Esophagus squamous epithelium (tissue), 5 donors: ENCODE measurements around the gene PRR15L. TPM values are rescaled to one million over a fixed set of nuclear protein-coding genes. Genes with fewer than 3 reads are reported as not detected.
"Not testable (repeated sequence)": the region's sequence is repeated elsewhere in the genome, so short reads cannot be mapped to it uniquely, and the experiment has no call there.

ENCODE experiments used
- DNase-seq: peaks from one replicate; lab custom pipeline; 2025; lab: John Stamatoyannopoulos, UW
- H3K27ac ChIP-seq, 4 donors: fragments of 200-600 bp; sonication (generic); one replicate each; pipeline ENCODE4 v1.5.1; 2016 to 2019; ENCODE audit warnings: mild to moderate bottlenecking in 1 of 4
- H3K27me3 ChIP-seq, 4 donors: fragments of 200-600 bp; sonication (generic); 1 replicate in 3 of 4; 2 replicates in 1 of 4; pipeline versions ENCODE4 v1.5.1 to v1.6.0; 2017 to 2021; ENCODE audit warnings: antibody characterized with exemption in 1 of 4
- H3K36me3 ChIP-seq, 3 donors: fragments of 200-600 bp; sonication (generic); one replicate each; pipeline ENCODE4 v1.5.1; 2016 to 2019
- H3K4me1 ChIP-seq, 3 donors: fragments of 200-600 bp; sonication (generic); one replicate each; pipeline ENCODE4 v1.5.1; 2017 to 2019
- H3K4me3 ChIP-seq, 4 donors: fragments of 200-600 bp; sonication (generic); 1 replicate in 3 of 4; 2 replicates in 1 of 4; pipeline ENCODE4 v1.5.1; 2016 to 2019; ENCODE audit warnings: mild to moderate bottlenecking in 2 of 4, moderate library complexity in 1 of 4
- H3K9me3 ChIP-seq, 3 donors: fragments of 200-600 bp; sonication (generic); one replicate each; pipeline ENCODE4 v1.5.1; 2016 to 2019
- POLR2A ChIP-seq, 4 donors: fragments of 450-650 bp; IDR thresholded peaks; one replicate each; pipeline ENCODE4 v1.6.1; 2017; ENCODE audit warnings: antibody characterized with exemption in 4 of 4, mild to moderate bottlenecking in 4 of 4, moderate library complexity in 3 of 4
- WGBS, 2 donors: methylation state at CpG; one replicate each; pipeline ENCODE4 v1.1.5; 2018; 5-methylcytosine and 5-hydroxymethylcytosine counted together
- intact Hi-C: fragments of 100-400 bp; cut with DNase I; formaldehyde crosslinking; loops from one replicate; pipeline ENCODE4 v1.15.0; 2022
- total RNA-seq, 4 donors: library from RNA; depleted of rRNA; stranded (reverse); fragments of >200 nt; gene quantifications; one replicate each; pipeline ENCODE4 v1.1.0, GENCODE V29; 2016
- TF ChIP-seq, protein P1 (sequence below), 6 experiments: fragments of 450-650 bp in 4 of 6; fragments of 200-600 bp in 2 of 6; sonication (generic) in 2 of 6; IDR thresholded peaks; one replicate each; pipeline ENCODE4 v1.5.1; 2016 to 2019; ENCODE audit warnings: antibody characterized with exemption in 6 of 6, mild to moderate bottlenecking in 4 of 6, moderate library complexity in 4 of 6
- donor health status: DM: yes; HTN: yes; CAD: no.

PRR15L gene
- total RNA-seq, 4 donors from 2014 or later: 3.3 to 12.5 (median 7.1) TPM

DNA sequence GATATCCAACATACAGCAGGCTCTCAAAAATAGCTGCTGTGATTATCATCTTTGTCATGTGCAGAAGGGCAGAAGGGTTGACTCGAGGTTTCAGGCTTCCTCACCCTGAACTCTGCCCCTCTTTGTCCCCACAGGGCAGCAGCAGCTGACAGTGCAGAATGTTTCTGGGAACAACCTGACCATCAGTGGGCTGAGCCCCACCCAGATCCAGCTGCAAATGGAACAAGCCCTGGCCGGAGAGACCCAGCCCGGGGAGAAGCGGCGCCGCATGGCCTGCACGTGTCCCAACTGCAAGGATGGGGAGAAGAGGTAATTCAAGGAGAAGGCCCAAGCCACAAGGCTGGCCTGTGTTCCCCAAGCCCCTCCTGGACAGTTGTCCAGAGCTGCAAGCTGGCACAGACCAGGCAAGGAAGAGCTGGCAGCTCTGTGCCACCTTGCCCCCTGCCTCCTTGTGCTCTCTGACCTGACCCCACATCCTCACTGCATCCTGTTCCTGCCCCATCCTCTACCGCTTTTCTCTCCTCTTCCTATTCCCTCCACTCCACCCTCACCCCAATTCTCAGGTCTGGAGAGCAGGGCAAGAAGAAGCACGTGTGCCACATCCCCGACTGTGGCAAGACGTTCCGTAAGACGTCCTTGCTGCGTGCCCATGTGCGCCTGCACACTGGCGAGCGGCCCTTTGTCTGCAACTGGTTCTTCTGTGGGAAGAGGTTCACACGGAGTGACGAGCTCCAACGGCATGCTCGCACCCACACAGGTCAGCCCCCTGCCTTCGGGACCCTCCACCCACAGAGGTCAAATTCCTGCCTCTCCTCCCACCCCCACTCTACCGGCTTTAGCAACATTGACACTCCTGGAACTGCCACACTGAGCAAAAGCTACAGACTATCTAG, 32.7 kb downstream of the PRR15L start:
- intact Hi-C loops: no loop called here
- Histone ChIP-seq H3K27ac (no peak overlapping the region), H3K27me3 (no peaks in the 10 kb centered on the region), H3K9me3 (no peaks in the 10 kb centered on the region), H3K4me1 (no peaks in the 10 kb centered on the region), H3K36me3 (peaks cover 9 to 86% (median 22%) of the 10 kb centered on the region in 3 donors), H3K4me3 (no peak overlapping the region)
- 81 to 87% methylated on average over 14 to 21 of the region's 23 CpGs for WGBS, 2 donors
- TF ChIP-seq, protein P1, sequence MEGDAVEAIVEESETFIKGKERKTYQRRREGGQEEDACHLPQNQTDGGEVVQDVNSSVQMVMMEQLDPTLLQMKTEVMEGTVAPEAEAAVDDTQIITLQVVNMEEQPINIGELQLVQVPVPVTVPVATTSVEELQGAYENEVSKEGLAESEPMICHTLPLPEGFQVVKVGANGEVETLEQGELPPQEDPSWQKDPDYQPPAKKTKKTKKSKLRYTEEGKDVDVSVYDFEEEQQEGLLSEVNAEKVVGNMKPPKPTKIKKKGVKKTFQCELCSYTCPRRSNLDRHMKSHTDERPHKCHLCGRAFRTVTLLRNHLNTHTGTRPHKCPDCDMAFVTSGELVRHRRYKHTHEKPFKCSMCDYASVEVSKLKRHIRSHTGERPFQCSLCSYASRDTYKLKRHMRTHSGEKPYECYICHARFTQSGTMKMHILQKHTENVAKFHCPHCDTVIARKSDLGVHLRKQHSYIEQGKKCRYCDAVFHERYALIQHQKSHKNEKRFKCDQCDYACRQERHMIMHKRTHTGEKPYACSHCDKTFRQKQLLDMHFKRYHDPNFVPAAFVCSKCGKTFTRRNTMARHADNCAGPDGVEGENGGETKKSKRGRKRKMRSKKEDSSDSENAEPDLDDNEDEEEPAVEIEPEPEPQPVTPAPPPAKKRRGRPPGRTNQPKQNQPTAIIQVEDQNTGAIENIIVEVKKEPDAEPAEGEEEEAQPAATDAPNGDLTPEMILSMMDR (IDR thresholded peaks at IDR 0.05): no peak
- TF ChIP-seq POLR2A (IDR thresholded peaks at IDR 0.05): no peak
- DNase-seq: no peak

DNA sequence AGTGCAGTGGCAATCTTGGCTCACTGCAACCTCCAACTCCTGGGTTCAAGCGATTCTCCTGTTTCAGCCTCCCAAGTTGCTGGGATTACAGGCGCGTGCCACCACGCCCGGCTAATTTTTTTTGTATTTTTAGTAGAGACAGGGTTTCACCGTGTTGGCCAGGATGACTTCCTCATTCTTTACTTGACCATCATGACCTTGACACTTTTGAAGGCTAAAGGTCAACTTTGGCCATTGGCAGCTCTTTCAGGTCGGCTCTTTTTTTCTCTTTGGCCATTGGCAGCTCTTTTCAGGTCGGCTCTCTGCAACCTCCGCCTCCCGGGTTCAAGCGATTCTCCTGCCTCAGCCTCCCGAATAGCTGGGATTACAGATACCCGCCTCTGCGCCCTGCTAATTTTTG, 37.8 kb downstream of the PRR15L start:
- WGBS, 2 donors: 94 to 96% methylated on average over 11 to 14 of the region's 14 CpGs
- intact Hi-C loops, H3K27me3 ChIP-seq, H3K4me3 ChIP-seq, H3K27ac ChIP-seq, DNase-seq, H3K9me3 ChIP-seq: not testable (repeated sequence)
- Histone ChIP-seq H3K36me3 (peaks cover 10 to 64% (median 10%) of the 10 kb centered on the region in 3 donors), H3K4me1 (peaks cover 0 to 29% (median 5%) of the 10 kb centered on the region in 3 donors)

DNA sequence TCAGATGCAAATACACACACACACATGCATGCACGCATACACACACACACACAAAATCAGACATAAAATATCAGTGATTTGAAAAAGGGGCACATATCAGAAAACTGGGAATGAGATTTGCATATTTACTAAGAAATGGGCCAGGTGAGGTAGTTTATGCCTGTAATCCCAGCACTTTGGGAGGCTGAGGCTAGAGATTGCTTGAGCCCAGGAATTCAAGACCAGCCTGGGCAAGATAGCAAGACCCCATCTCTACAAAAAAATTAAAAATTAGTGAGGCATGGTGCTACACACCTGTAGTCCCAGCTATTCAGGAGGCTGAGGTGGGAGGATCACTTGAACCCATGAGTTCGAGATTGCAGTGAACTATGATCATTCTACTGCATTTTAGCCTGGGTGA, 38.7 kb downstream of the PRR15L start:
- H3K36me3 ChIP-seq: peaks cover 7 to 55% (median 8%) of the 10 kb centered on the region in 3 donors
- H3K4me3 ChIP-seq: no peak overlapping the region
- whole genome bisulfite sequencing, 2 donors: 92 to 97% methylated on average over 2 of the region's 2 CpGs
- H3K27ac ChIP-seq: no peak overlapping the region
- no peaks in the 10 kb centered on the region for H3K9me3 ChIP-seq
- peaks cover 0 to 38% (median 5%) of the 10 kb centered on the region in 3 donors for H3K4me1 ChIP-seq
- TF ChIP-seq, protein P1 (IDR thresholded peaks at IDR 0.05): no peak
- no peak for TF ChIP-seq POLR2A (IDR thresholded peaks at IDR 0.05)
- intact Hi-C loops: no loop called here
- DNase-seq: no peak
- H3K27me3 ChIP-seq: no peaks in the 10 kb centered on the region

DNA sequence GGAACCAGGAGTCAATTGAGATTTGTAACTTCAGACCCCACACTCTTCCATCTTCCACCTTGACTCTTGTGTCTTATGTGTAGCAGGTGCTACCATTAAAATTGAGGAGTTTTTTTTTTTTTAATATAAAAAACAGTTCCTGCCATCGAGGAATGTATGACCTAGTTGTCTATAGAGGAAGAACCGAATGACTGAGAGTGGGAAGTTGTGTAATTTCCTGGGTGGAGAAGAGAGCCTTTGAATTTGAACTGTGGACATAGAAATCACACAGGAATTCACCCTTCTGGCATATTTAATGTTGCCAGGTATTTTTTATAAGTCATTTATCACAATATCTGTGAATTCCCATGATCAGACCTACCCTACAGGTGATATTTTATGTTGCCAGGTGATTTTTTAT, 39.7 kb downstream of the PRR15L start:
- H3K27me3 ChIP-seq: no peaks in the 10 kb centered on the region
- 12 to 30% methylated on average over 2 of the region's 2 CpGs for WGBS, 2 donors
- no peak overlapping the region for H3K27ac ChIP-seq
- H3K36me3 ChIP-seq: peaks cover 3 to 45% (median 7%) of the 10 kb centered on the region in 3 donors
- intact Hi-C loops: no loop called here
- H3K9me3 ChIP-seq: no peaks in the 10 kb centered on the region
- peaks cover 0 to 40% (median 5%) of the 10 kb centered on the region in 3 donors for H3K4me1 ChIP-seq
- H3K4me3 ChIP-seq: no peak overlapping the region
- TF ChIP-seq, protein P1 (IDR thresholded peaks at IDR 0.05): no peak
- no peak for DNase-seq

DNA sequence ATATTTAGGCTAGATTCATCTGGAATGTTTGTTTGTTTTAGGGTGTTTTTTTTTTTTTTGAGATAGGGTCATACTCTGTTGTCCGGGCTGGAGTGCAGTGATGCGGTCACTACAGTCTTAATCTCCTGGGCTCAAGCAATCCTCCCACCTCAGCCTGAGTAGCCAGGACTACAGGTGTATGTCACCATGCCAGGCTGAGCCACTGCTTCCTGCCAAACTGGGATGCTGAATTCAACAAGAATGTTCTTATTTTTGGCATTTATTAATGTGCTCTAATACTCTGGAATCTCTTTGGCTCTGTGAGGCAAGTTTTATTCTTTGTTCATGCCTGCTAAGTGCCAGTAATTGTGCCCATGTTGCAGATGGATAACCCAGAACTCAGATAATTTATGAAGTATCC, 40.1 kb downstream of the PRR15L start:
- peaks cover 0 to 41% (median 7%) of the 10 kb centered on the region in 3 donors for H3K36me3 ChIP-seq
- H3K27ac ChIP-seq: no peak overlapping the region
- intact Hi-C loops: no loop called here
- H3K9me3 ChIP-seq: no peaks in the 10 kb centered on the region
- 40 to 71% methylated on average over 2 of the region's 2 CpGs for WGBS, 2 donors
- no peak for DNase-seq
- TF ChIP-seq POLR2A (IDR thresholded peaks at IDR 0.05): no peak
- peaks cover 0 to 40% (median 5%) of the 10 kb centered on the region in 3 donors for H3K4me1 ChIP-seq
- no peaks in the 10 kb centered on the region for H3K27me3 ChIP-seq
- no peak overlapping the region for H3K4me3 ChIP-seq

DNA sequence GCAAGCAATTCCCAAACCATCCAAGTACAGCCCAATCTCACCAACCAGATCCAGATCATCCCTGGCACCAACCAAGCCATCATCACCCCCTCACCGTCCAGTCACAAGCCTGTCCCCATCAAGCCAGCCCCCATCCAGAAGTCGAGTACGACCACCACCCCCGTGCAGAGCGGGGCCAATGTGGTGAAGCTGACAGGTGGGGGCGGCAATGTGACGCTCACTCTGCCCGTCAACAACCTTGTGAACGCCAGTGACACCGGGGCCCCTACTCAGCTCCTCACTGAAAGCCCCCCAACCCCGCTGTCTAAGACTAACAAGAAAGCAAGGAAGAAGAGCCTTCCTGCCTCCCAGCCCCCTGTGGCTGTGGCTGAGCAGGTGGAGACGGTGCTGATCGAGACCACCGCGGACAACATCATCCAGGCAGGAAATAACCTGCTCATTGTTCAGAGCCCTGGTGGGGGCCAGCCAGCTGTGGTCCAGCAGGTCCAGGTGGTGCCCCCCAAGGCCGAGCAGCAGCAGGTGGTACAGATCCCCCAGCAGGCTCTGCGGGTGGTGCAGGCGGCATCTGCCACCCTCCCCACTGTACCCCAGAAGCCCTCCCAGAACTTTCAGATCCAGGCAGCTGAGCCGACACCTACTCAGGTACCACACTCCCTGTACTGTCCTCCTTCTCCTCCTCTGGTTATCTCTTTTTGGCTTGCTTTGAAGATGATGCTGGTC, 41.0 kb downstream of the PRR15L start:
- no peak for DNase-seq
- Histone ChIP-seq H3K4me3 (no peak overlapping the region), H3K4me1 (peaks cover 0 to 40% (median 5%) of the 10 kb centered on the region in 3 donors), H3K9me3 (no peaks in the 10 kb centered on the region), H3K36me3 (peaks cover 0 to 35% (median 7%) of the 10 kb centered on the region in 3 donors), H3K27ac (no peak overlapping the region), H3K27me3 (no peaks in the 10 kb centered on the region)
- TF ChIP-seq, protein P1 (IDR thresholded peaks at IDR 0.05): no peak
- no peak for TF ChIP-seq POLR2A (IDR thresholded peaks at IDR 0.05)
- intact Hi-C loops: no loop called here
- 88 to 100% methylated on average over 1 to 11 of the region's 19 CpGs for WGBS, 2 donors
